ENCODE results near the gene GSTA4.

Gene GSTA4

DNA sequence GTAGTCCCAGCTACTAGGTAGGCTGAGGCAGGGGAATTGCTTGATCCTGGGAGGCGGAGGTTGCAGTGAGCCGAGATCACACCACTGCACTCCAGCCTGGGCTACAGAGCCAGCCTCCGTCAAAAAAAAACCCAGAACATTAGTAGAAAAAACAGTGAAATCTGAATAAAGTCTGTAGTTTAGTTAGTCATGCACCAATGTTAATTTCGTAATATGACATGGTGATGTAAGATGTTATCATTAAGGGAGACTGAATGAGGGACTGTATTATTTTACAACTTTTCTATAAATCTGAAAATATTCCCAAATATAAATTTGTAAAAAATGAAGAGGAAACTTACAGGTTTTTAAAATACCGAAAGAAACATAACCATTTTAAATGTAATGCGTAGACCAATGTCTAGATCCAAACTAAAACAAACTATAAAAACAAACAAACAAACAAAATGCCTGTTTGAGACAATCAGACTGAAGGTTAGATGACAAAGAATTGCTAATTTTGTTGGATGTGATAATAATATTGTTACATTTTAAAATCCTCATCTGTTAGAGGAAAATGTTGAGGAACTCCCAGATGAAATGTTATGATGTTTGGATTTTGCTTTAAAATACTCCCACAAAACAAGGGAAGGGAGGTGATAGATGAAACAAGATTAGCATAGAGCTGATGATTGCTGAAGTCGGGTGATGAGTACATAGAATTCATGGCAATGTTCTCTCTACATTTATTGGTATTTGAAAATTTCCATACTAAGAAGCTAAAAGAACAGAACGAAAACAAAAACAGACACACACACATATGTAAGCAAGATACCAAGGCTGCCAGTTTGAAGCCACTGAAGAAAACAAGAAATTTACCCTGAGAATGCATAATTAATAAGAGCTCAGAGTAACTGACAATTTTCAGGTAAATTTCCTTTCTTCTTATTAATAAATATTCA is 1.8 kb downstream of the GSTA4 start:
- ChIA-PET CTCF (interaction anchor here (0.6 to 1.0 kb wide), 4 partner anchors 13 to 269 kb away, joined by 3 to 4 read pairs (median 3); no protein-coding TSS in a partner anchor), POLR2A (interaction anchor here (0.9 to 2.8 kb wide), 4 partner anchors 7 to 174 kb away, joined by 3 to 17 read pairs (median 4); partner anchors contain the start of gene FBXO9)
- no peak for DNase-seq (ENCODE audit: extremely low spot score)
- TF ChIP-seq L3MBTL2 (conservative IDR thresholded peaks at IDR 0.05) (no peak), LEF1 (IDR thresholded peaks at IDR 0.05; ENCODE audit: borderline replicate concordance) (no peak), HDGF (IDR thresholded peaks at IDR 0.05; ENCODE audit: borderline replicate concordance) (no peak), PKNOX1 (IDR thresholded peaks at IDR 0.05) (no peak), NFRKB (IDR thresholded peaks at IDR 0.05) (no peak), ZNF384 (IDR thresholded peaks at IDR 0.05) (no peak), ELF4 (IDR thresholded peaks at IDR 0.05) (no peak), SUZ12 (IDR thresholded peaks at IDR 0.05) (no peak), SP1 (IDR thresholded peaks at IDR 0.05) (no peak)

DNA sequence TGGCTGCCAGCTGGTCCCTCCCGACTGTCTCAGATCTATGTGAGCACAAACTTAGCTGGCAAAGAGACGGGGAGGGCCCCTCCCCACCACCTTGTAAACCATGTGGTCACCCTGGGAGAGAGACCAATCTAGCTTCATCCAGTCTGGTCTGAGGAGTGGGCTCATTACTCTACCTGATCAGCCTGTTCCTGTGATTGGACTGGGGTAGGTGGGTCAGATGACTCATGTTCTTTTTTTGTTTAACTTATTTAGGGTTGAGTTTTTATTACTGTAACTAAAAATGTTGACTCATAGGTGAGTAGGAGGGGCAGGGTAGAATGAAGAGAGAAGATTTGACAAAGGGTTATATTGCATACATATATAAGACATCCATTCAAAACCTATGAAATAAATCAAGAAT is 4.7 kb downstream of the GSTA4 start:
- no peak for TF ChIP-seq TARDBP (IDR thresholded peaks at IDR 0.05)
- TF ChIP-seq HDGF (IDR thresholded peaks at IDR 0.05; ENCODE audit: borderline replicate concordance) = no peak
- no peak for TF ChIP-seq L3MBTL2 (conservative IDR thresholded peaks at IDR 0.05)
- TF ChIP-seq FOXA1 (IDR thresholded peaks at IDR 0.05) = no peak
- no peak for TF ChIP-seq ZNF384 (IDR thresholded peaks at IDR 0.05)
- no peak for TF ChIP-seq SP1 (IDR thresholded peaks at IDR 0.05)
- ChIA-PET POLR2A (no interaction called here), CTCF (no interaction called here)
- DNase-seq (ENCODE audit: extremely low spot score) = no peak

DNA sequence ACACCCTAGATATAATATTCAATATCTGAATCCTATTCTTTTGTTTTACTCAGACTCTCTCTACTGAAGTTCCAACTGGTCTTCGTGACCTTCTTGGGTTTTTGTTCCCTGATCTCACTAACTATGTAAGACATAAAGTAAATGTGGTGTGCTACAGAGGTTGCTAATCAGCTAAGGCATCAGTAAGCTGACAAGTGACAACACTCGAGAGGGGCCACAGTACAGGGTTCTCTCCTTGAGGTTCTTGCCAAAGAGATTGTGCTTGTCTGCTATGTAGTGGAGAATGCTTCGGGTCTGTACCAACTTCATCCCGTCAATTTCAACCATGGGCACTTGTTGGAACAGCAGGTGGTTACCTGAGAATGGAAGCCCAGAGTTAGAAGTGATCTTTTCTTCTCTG is 9.9 kb downstream of the GSTA4 start:
- no peak for DNase-seq (ENCODE audit: extremely low spot score)
- POLR2A ChIA-PET = no interaction called here
- TF ChIP-seq L3MBTL2 (conservative IDR thresholded peaks at IDR 0.05) = no peak
- TF ChIP-seq PKNOX1 (IDR thresholded peaks at IDR 0.05) = no peak
- no peak for TF ChIP-seq NFRKB (IDR thresholded peaks at IDR 0.05)
- TF ChIP-seq ARNT (IDR thresholded peaks at IDR 0.05) = no peak
- no peak for TF ChIP-seq ELF4 (IDR thresholded peaks at IDR 0.05)
- CTCF ChIA-PET = no interaction called here

DNA sequence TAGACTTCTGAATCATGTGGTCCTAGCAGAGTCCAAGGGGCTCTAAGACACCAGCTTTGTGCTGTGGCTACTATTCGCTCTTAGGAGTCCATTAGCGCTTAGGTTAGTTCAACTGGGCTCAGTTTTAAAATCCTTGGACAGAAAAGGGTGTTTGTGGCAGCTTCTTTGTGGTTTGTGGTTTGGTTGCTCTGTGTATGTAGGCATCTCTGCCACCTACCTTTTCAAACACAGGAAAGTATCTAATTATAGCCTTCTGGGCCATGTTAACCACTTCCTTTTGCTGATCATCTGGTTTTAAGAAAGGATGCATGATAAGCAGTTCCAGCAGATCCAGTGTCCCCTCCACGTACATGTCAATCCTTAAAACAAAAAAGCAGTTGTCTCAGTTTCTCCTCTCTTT is 10.8 kb downstream of the GSTA4 start:
- ChIA-PET POLR2A (interaction anchor here (1.0 kb wide), 1 partner anchor 10 kb away, joined by 3 read pairs; no protein-coding TSS in a partner anchor), CTCF (no interaction called here)
- DNase-seq (ENCODE audit: extremely low spot score) = no peak
- TF ChIP-seq BHLHE40 (IDR thresholded peaks at IDR 0.05; ENCODE audit: borderline replicate concordance) (no peak), L3MBTL2 (conservative IDR thresholded peaks at IDR 0.05) (no peak), TARDBP (IDR thresholded peaks at IDR 0.05) (no peak), FOXM1 (IDR thresholded peaks at IDR 0.05; ENCODE audit: borderline replicate concordance) (no peak), SP1 (IDR thresholded peaks at IDR 0.05) (no peak), ZNF384 (IDR thresholded peaks at IDR 0.05) (no peak), NFRKB (IDR thresholded peaks at IDR 0.05) (no peak)

DNA sequence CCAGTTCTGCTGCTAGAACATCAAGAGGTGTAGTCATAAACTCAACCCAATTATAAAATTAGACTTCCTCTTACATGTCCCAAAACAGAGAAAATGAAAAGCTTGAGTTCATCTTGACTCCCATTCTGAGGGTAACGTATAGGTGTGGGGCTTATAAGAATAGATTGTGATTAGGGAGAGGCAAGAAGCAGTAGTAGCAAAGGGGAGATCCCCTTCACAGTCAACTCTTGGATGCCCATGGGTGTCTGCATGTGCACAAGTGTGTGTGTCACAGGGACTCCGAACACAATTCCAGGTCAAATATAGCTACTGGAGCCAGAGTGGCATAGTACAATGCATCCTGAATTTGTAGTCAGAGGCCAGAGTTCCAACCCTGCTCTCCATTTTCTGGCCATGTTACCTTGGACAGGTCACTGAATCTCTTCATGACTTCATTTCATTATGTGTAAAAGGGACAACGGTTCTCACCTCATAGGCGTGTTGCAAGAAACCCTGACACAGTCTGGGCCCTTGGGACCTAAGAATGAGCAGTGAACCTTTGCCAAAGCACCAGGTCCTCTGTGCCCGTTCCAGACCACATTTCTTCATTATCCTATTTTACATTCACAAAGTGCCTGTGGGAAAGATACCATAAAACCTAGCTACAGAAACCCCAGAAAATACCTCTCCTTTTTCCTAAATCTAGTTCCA is 11.8 kb downstream of the GSTA4 start:
- CTCF ChIA-PET = interaction anchor here (0.5 kb wide), 1 partner anchor 388 kb away, joined by 3 read pairs; no protein-coding TSS in a partner anchor

GRCh38 chr6:52982680-52983079 is 12.4 kb downstream of the GSTA4 start:
- TF ChIP-seq FOXA1 (IDR thresholded peaks at IDR 0.05) = no peak
- no peak for TF ChIP-seq FOXM1 (IDR thresholded peaks at IDR 0.05; ENCODE audit: borderline replicate concordance)
- no peak for TF ChIP-seq PKNOX1 (IDR thresholded peaks at IDR 0.05)
- TF ChIP-seq SUZ12 (IDR thresholded peaks at IDR 0.05) = no peak
- TF ChIP-seq CTBP1 (IDR thresholded peaks at IDR 0.05; ENCODE audit: borderline replicate concordance) = no peak
- TF ChIP-seq ZNF384 (IDR thresholded peaks at IDR 0.05) = no peak
- TF ChIP-seq L3MBTL2 (conservative IDR thresholded peaks at IDR 0.05) = no peak
- no peak for TF ChIP-seq BHLHE40 (IDR thresholded peaks at IDR 0.05; ENCODE audit: borderline replicate concordance)
- no peak for TF ChIP-seq ELF4 (IDR thresholded peaks at IDR 0.05)
- TF ChIP-seq SP1 (IDR thresholded peaks at IDR 0.05) = no peak
- TF ChIP-seq FOXK2 (IDR thresholded peaks at IDR 0.05) = no peak
- TF ChIP-seq HDGF (IDR thresholded peaks at IDR 0.05; ENCODE audit: borderline replicate concordance) = no peak
- TF ChIP-seq NFRKB (IDR thresholded peaks at IDR 0.05) = no peak
- TF ChIP-seq ARNT (IDR thresholded peaks at IDR 0.05) = no peak
- TF ChIP-seq LEF1 (IDR thresholded peaks at IDR 0.05; ENCODE audit: borderline replicate concordance) = no peak
- no peak for TF ChIP-seq TARDBP (IDR thresholded peaks at IDR 0.05)
- DNase-seq (ENCODE audit: extremely low spot score) = no peak
- POLR2A ChIA-PET = no interaction called here
- CTCF ChIA-PET = interaction anchor here (0.7 kb wide), 1 partner anchor 509 kb away, joined by 3 read pairs; no protein-coding TSS in a partner anchor

More for the DNA sequence above, 11.8 kb downstream of the GSTA4 start:
- POLR2A ChIA-PET = interaction anchor here (1.0 kb wide), 1 partner anchor 11 kb away, joined by 3 read pairs; no protein-coding TSS in a partner anchor
- TF ChIP-seq HDGF (IDR thresholded peaks at IDR 0.05; ENCODE audit: borderline replicate concordance) (no peak), NFRKB (IDR thresholded peaks at IDR 0.05) (no peak), ARNT (IDR thresholded peaks at IDR 0.05) (no peak), BHLHE40 (IDR thresholded peaks at IDR 0.05; ENCODE audit: borderline replicate concordance) (no peak), FOXM1 (IDR thresholded peaks at IDR 0.05; ENCODE audit: borderline replicate concordance) (no peak), SUZ12 (IDR thresholded peaks at IDR 0.05) (no peak), PKNOX1 (IDR thresholded peaks at IDR 0.05) (no peak), ELF4 (IDR thresholded peaks at IDR 0.05) (no peak), TARDBP (IDR thresholded peaks at IDR 0.05) (no peak), L3MBTL2 (conservative IDR thresholded peaks at IDR 0.05) (no peak)
- DNase-seq (ENCODE audit: extremely low spot score) = no peak
